ENCODE data around the gene SRRM5. TPM values are rescaled to one million over a fixed set of nuclear protein-coding genes. Genes with fewer than 3 reads are reported as not detected.
"Not testable (repeated sequence)": the region's sequence is repeated elsewhere in the genome, so short reads cannot be mapped to it uniquely, and the experiment has no call there.

The SRRM5 gene
- total RNA-seq, 1 donor from 2014 or later: 0.30 TPM

DNA sequence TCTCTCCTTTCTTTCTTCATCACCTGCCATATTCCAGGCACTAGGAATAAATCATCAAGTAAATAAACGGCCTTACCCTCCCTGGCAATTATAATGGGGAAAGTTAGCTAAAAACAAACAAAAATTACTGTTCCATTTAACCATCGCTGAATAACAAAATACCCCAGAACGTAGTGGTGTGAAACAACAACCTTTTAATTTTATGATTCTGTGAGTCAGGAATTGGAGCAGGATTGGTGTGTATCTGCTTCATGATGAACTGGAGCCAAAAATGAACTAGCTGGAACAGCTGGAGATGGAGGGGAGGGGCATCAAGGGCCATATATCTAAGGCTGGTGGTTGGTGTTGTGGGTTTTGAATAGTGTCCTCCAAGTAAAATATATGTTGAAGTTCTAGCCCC, 31.4 kb downstream of the SRRM5 start:
- no peak for DNase-seq
- no peak overlapping the region for H3K4me3 ChIP-seq
- H3K4me1 ChIP-seq: peaks cover 8% of the 10 kb centered on the region
- peaks cover 21% of the 10 kb centered on the region for H3K36me3 ChIP-seq
- H3K27ac ChIP-seq (replicated peaks): no peak overlapping the region
- H3K27me3 ChIP-seq (ENCODE audit: low read depth): peaks cover 26% of the 10 kb centered on the region
- TF ChIP-seq, protein P1, sequence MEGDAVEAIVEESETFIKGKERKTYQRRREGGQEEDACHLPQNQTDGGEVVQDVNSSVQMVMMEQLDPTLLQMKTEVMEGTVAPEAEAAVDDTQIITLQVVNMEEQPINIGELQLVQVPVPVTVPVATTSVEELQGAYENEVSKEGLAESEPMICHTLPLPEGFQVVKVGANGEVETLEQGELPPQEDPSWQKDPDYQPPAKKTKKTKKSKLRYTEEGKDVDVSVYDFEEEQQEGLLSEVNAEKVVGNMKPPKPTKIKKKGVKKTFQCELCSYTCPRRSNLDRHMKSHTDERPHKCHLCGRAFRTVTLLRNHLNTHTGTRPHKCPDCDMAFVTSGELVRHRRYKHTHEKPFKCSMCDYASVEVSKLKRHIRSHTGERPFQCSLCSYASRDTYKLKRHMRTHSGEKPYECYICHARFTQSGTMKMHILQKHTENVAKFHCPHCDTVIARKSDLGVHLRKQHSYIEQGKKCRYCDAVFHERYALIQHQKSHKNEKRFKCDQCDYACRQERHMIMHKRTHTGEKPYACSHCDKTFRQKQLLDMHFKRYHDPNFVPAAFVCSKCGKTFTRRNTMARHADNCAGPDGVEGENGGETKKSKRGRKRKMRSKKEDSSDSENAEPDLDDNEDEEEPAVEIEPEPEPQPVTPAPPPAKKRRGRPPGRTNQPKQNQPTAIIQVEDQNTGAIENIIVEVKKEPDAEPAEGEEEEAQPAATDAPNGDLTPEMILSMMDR (IDR thresholded peaks at IDR 0.05; ENCODE audit: borderline replicate concordance): no peak
- intact Hi-C loops (cut with micrococcal nuclease): no loop called here
- H3K9me3 ChIP-seq (replicated peaks): no peaks in the 10 kb centered on the region

DNA sequence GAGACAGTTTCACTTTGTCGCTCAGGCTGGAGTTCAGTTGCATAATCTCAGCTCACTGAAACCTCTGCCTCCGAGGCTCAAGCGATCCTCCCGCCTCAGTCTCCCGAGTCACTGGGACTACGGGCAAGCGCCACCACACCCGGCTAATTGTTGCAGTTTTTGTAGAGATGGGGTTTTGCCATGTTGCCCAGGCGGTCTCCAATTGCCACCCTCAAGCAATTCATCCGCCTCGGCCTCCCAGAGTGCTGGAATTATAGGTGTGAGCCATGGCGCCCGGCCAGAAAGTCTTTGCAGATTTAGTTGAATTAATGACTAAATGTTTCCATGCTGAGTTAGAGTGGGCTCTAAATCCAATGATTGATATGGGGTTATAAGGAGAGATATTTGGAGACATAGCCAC, 32.3 kb downstream of the SRRM5 start:
- intact Hi-C loops (cut with micrococcal nuclease): no loop called here
- Histone ChIP-seq H3K9me3 (replicated peaks) (no peaks in the 10 kb centered on the region), H3K27ac (replicated peaks) (no peak overlapping the region), H3K36me3 (peaks cover 30% of the 10 kb centered on the region), H3K4me1 (peaks cover 8% of the 10 kb centered on the region), H3K27me3 (ENCODE audit: low read depth) (peaks cover 20% of the 10 kb centered on the region), H3K4me3 (no peak overlapping the region)
- TF ChIP-seq, protein P1 (IDR thresholded peaks at IDR 0.05; ENCODE audit: borderline replicate concordance): no peak
- no peak for DNase-seq

DNA sequence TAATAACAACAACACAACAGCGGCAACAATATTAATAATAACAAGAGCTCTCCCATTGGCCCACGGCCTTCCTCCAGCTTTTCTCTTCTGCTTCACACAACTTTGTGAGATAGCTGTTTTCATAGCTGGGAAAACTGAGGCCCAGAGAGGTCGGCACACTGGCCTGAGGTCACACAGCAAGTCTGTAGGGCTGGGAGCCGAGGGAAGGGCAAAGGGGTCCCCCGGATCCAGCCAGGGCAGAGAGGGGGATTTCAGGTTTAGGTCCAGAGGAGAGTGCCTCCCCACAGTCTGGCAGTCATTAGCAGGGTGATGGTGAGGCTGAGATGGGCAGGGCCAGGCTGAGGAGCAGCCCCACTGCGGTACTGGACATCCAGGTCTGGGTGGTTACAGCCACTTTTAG, 36.7 kb downstream of the SRRM5 start:
- Histone ChIP-seq H3K27me3 (ENCODE audit: low read depth) (no peaks in the 10 kb centered on the region), H3K9me3 (replicated peaks) (no peaks in the 10 kb centered on the region), H3K4me1 (no peaks in the 10 kb centered on the region), H3K4me3 (no peak overlapping the region), H3K36me3 (peaks cover 37% of the 10 kb centered on the region), H3K27ac (replicated peaks) (no peak overlapping the region)
- DNase-seq: no peak
- TF ChIP-seq, protein P1 (IDR thresholded peaks at IDR 0.05; ENCODE audit: borderline replicate concordance): no peak
- intact Hi-C loops (cut with micrococcal nuclease): no loop called here

DNA sequence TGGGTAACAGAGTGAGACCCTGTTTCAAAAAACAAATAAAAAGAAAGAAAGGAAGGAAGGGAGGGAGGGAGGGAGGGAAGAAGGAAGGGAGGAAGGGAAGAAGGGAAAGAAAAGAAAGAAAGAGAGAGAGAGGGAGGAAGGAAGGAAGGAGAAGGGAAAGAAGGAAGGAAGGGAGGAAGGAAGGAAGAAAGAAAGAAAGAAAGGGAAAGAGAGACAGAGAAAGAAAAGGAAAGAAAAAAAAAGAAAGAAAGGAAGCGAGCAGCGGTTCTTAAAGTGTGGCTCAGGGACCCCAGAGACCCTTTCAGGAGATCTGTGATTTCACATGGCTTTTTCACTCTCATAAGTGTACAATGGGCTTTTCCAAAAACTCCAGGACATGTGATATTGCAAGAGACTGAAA, 37.6 kb downstream of the SRRM5 start:
- no peaks in the 10 kb centered on the region for H3K27me3 ChIP-seq (ENCODE audit: low read depth)
- no peak for DNase-seq
- intact Hi-C loops (cut with micrococcal nuclease): no loop called here
- H3K4me3 ChIP-seq: no peak overlapping the region
- H3K36me3 ChIP-seq: peaks cover 46% of the 10 kb centered on the region
- H3K4me1 ChIP-seq: no peaks in the 10 kb centered on the region
- TF ChIP-seq, protein P1 (IDR thresholded peaks at IDR 0.05; ENCODE audit: borderline replicate concordance): no peak
- H3K9me3 ChIP-seq (replicated peaks): no peaks in the 10 kb centered on the region
- no peak overlapping the region for H3K27ac ChIP-seq (replicated peaks)

DNA sequence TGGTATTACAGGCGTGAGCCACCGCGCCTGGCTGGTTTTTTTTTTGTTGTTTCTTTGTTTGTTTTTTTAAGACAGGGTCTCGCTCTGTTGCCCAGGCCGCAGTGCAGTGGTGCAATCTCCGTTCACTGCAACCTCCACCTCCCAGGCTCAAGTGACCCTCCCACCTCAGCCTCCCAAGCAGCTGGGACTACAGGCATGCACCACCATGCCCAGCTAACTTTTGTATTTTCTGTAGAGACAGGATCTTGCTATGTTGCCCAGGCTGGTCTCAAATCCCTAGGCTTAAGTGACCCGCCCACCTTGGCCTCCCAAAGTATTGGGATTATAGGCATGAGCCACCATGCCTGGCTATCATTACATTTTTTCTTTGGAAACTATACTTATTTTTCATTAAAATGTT, 38.4 kb downstream of the SRRM5 start:
- H3K27ac ChIP-seq (replicated peaks); intact Hi-C loops (cut with micrococcal nuclease); H3K9me3 ChIP-seq (replicated peaks); H3K4me1 ChIP-seq; H3K4me3 ChIP-seq; DNase-seq; H3K27me3 ChIP-seq (ENCODE audit: low read depth): not testable (repeated sequence)
- peaks cover 52% of the 10 kb centered on the region for H3K36me3 ChIP-seq

DNA sequence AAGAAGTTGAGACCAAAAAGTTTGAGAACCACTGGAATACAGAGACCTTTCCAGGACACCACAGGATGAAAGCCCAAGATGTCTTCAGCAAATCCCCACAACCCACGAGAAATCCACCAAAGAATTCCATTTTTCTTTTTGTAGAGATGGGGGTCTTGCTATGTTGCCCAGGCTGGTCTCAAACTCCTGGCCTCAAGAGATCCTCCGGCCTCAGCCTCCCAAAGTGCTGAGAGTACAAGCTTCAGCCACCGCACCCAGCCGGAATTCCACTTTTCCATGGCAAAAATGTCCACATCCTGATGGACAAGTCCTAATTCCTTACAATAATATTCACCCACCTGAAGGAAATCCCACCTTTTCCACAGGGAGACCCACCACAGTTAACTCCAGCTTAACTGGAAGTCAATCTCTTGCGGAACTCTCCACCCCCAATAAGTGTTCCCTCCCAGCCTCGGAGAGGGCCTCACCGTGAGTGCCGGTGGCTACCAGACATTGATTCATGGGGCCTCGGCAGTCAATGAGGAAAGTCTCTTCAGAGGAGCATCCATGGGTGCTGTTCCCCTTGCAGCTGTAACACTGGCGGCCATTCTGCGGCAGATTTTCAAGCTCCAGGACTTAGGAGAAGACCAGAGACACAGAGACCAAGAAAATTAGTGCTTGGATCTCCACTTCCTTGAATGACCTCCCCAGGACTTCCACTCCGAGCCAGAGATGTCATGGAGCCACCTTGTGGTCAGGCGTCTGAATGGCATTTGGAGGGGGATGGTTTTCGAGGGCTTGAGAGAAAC, 40.1 kb downstream of the SRRM5 start:
- H3K9me3 ChIP-seq (replicated peaks): no peaks in the 10 kb centered on the region
- H3K4me1 ChIP-seq: no peaks in the 10 kb centered on the region
- peaks cover 56% of the 10 kb centered on the region for H3K36me3 ChIP-seq
- no peaks in the 10 kb centered on the region for H3K27me3 ChIP-seq (ENCODE audit: low read depth)
- DNase-seq: no peak
- TF ChIP-seq, protein P1 (IDR thresholded peaks at IDR 0.05; ENCODE audit: borderline replicate concordance): peak; percentile 81
- intact Hi-C loops (cut with micrococcal nuclease): no loop called here
- no peak overlapping the region for H3K4me3 ChIP-seq
- H3K27ac ChIP-seq (replicated peaks): no peak overlapping the region
